Measurements from ENCODE around the gene ACBD3.

GRCh38 chr1:226199971-226200370 is 13.4 kb upstream of the ACBD3 start:
- TF ChIP-seq POLR2A (IDR thresholded peaks at IDR 0.05) (no peak), CTCF (IDR thresholded peaks at IDR 0.05) (no peak)

Data from Peyer's patch (tissue), 4 donors.